ENCODE results near the gene CHI3L2. TPM values are rescaled to one million over a fixed set of nuclear protein-coding genes. Genes with fewer than 3 reads are reported as not detected.
A peak's percentile ranks its signal among the peaks of the same experiment; 100 is the strongest.

Gene CHI3L2
- total and polyA plus RNA-seq, 2 of the 13 experiments (the other 11 are each of a cell fraction or from before 2014, with no cell fraction given) = 0.46 to 1.7 TPM

DNA sequence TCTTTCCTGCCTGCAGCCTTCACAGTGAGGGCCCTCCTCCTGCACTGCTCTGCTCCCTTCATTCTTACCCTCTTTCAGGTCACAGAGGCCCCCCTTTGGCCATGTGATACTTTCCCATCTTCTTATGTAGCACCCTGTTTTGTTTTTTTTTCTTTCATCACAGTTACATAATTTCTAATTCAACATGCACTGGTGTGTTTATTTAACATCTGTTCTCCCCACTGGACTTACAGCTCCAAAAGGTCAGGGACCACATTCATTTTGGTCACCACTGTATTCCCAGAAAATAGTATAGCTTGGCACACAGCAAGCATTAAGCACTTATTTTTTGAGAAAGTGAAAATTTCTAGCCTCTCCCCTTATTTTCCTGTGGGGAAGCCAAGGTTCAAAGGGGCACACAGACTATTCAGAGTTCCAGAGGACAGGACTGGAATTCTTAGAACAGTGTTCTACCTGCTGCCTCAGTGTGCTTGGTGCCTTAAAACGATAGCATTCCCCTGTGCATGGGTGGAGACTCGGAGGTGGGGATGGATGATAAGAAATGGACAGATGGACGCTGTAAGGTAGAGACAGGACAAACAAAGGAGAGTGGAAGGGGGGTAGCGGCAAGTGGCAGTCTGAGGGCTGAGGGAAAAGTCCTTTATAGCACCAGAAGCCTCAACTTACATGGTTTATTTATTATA, 32.4 kb upstream of the CHI3L2 start (continued):
- peak; percentile 81 for TF ChIP-seq RARA (CRISPR knock-in tag; IDR thresholded peaks at IDR 0.05)
- TF ChIP-seq SMARCC2 (IDR thresholded peaks at IDR 0.05) = no peak
- TF ChIP-seq NR2F1 (CRISPR knock-in tag; IDR thresholded peaks at IDR 0.05) = peak; percentile 12 to 61; a peak in 1 of 4 replicates
- TF ChIP-seq HNF4A (CRISPR knock-in tag; IDR thresholded peaks at IDR 0.05) = peak; percentile 76
- no peak for TF ChIP-seq ZNF3 (CRISPR knock-in tag; IDR thresholded peaks at IDR 0.05)
- 0 out of 2 replicates have a peak, but pooled peaks have one; percentile 47 for TF ChIP-seq YEATS4 (CRISPR knock-in tag; IDR thresholded peaks at IDR 0.05; ENCODE audit: borderline replicate concordance)
- 0 out of 2 replicates have a peak, but pooled peaks have one; percentile 30 for TF ChIP-seq HDAC2 (CRISPR knock-in tag; IDR thresholded peaks at IDR 0.05)
- peak; percentile 30; the same call in 1 of the 2 replicates for TF ChIP-seq CREM (IDR thresholded peaks at IDR 0.05)
- TF ChIP-seq CREM (CRISPR knock-in tag; IDR thresholded peaks at IDR 0.05) = no peak
- peak; percentile 60; the same call in 1 of the 2 replicates for TF ChIP-seq FOXJ3 (CRISPR knock-in tag; IDR thresholded peaks at IDR 0.05; ENCODE audit: borderline replicate concordance)
- TF ChIP-seq IKZF1 (IDR thresholded peaks at IDR 0.05) = no peak
- TF ChIP-seq, protein P1, sequence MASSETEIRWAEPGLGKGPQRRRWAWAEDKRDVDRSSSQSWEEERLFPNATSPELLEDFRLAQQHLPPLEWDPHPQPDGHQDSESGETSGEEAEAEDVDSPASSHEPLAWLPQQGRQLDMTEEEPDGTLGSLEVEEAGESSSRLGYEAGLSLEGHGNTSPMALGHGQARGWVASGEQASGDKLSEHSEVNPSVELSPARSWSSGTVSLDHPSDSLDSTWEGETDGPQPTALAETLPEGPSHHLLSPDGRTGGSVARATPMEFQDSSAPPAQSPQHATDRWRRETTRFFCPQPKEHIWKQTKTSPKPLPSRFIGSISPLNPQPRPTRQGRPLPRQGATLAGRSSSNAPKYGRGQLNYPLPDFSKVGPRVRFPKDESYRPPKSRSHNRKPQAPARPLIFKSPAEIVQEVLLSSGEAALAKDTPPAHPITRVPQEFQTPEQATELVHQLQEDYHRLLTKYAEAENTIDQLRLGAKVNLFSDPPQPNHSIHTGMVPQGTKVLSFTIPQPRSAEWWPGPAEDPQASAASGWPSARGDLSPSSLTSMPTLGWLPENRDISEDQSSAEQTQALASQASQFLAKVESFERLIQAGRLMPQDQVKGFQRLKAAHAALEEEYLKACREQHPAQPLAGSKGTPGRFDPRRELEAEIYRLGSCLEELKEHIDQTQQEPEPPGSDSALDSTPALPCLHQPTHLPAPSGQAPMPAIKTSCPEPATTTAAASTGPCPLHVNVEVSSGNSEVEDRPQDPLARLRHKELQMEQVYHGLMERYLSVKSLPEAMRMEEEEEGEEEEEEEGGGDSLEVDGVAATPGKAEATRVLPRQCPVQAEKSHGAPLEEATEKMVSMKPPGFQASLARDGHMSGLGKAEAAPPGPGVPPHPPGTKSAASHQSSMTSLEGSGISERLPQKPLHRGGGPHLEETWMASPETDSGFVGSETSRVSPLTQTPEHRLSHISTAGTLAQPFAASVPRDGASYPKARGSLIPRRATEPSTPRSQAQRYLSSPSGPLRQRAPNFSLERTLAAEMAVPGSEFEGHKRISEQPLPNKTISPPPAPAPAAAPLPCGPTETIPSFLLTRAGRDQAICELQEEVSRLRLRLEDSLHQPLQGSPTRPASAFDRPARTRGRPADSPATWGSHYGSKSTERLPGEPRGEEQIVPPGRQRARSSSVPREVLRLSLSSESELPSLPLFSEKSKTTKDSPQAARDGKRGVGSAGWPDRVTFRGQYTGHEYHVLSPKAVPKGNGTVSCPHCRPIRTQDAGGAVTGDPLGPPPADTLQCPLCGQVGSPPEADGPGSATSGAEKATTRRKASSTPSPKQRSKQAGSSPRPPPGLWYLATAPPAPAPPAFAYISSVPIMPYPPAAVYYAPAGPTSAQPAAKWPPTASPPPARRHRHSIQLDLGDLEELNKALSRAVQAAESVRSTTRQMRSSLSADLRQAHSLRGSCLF (CRISPR knock-in tag; IDR thresholded peaks at IDR 0.05; ENCODE audit: borderline replicate concordance) = no peak
- TF ChIP-seq KDM6A (CRISPR knock-in tag; IDR thresholded peaks at IDR 0.05; ENCODE audit: low read depth) = peak; percentile 20; the same call in 1 of the 2 replicates
- peak; percentile 31; the same call in 1 of the 2 replicates for TF ChIP-seq SOX5 (CRISPR knock-in tag; IDR thresholded peaks at IDR 0.05; ENCODE audit: borderline replicate concordance)
- TF ChIP-seq FOXA1 (IDR thresholded peaks at IDR 0.05) = no peak
- peak; percentile 50; the same call in 1 of the 2 replicates for TF ChIP-seq FOXA1 (CRISPR knock-in tag; IDR thresholded peaks at IDR 0.05)
- TF ChIP-seq, protein P2, sequence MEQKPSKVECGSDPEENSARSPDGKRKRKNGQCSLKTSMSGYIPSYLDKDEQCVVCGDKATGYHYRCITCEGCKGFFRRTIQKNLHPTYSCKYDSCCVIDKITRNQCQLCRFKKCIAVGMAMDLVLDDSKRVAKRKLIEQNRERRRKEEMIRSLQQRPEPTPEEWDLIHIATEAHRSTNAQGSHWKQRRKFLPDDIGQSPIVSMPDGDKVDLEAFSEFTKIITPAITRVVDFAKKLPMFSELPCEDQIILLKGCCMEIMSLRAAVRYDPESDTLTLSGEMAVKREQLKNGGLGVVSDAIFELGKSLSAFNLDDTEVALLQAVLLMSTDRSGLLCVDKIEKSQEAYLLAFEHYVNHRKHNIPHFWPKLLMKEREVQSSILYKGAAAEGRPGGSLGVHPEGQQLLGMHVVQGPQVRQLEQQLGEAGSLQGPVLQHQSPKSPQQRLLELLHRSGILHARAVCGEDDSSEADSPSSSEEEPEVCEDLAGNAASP (CRISPR knock-in tag; IDR thresholded peaks at IDR 0.05; ENCODE audit: borderline replicate concordance) = peak; percentile 51; the same call in 1 of the 2 replicates
- TF ChIP-seq POLR2AphosphoS2 (IDR thresholded peaks at IDR 0.05; ENCODE audit: low read depth, low read length) = no peak
- TF ChIP-seq HNF4G (IDR thresholded peaks at IDR 0.05; ENCODE audit: borderline replicate concordance, low read depth, low read length) = no peak
- no peak for TF ChIP-seq HNF4G (CRISPR knock-in tag; IDR thresholded peaks at IDR 0.05; ENCODE audit: borderline replicate concordance, low read depth)
- no peak for TF ChIP-seq SMAD1 (CRISPR knock-in tag; IDR thresholded peaks at IDR 0.05; ENCODE audit: borderline replicate concordance, low read depth)
- TF ChIP-seq MIXL1 (CRISPR knock-in tag; IDR thresholded peaks at IDR 0.05) = 0 out of 2 replicates have a peak, but pooled peaks have one; percentile 44
- TF ChIP-seq, protein P3, sequence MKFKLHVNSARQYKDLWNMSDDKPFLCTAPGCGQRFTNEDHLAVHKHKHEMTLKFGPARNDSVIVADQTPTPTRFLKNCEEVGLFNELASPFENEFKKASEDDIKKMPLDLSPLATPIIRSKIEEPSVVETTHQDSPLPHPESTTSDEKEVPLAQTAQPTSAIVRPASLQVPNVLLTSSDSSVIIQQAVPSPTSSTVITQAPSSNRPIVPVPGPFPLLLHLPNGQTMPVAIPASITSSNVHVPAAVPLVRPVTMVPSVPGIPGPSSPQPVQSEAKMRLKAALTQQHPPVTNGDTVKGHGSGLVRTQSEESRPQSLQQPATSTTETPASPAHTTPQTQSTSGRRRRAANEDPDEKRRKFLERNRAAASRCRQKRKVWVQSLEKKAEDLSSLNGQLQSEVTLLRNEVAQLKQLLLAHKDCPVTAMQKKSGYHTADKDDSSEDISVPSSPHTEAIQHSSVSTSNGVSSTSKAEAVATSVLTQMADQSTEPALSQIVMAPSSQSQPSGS (CRISPR knock-in tag; IDR thresholded peaks at IDR 0.05) = 0 out of 2 replicates have a peak, but pooled peaks have one; percentile 12
- no peak for TF ChIP-seq ZNF546 (CRISPR knock-in tag; conservative IDR thresholded peaks at IDR 0.05)
- TF ChIP-seq SUZ12 (IDR thresholded peaks at IDR 0.05; ENCODE audit: low read depth, low read length) = no peak

Data from HepG2 (cell line).